Naive thymus-derived CD4-positive, alpha-beta T cell (primary cell): ENCODE measurements around the gene FAM13B. TPM values are rescaled to one million over a fixed set of nuclear protein-coding genes. Genes with fewer than 3 reads are reported as not detected.
A peak's percentile ranks its signal among the peaks of the same experiment; 100 is the strongest.

ENCODE experiments used
- ATAC-seq: fragments of 150-1000 bp; cut with Tn5 transposase; 2 replicates; pipeline ENCODE4 v1.10.0; 2021; ENCODE audit warnings: mild to moderate bottlenecking, moderate library complexity
- CTCF ChIA-PET: fragments of 350-600 bp; sonication (Branson Sonifier 250); formaldehyde crosslinking; loops from one replicate; lab custom pipeline; 2021; ENCODE audit warnings: antibody characterized with exemption; lab: Charles Lee
- POLR2A ChIA-PET: fragments of 350-600 bp; sonication (Branson Sonifier 250); formaldehyde crosslinking; loops from one replicate; lab custom pipeline; 2021; ENCODE audit warnings: antibody characterized with exemption, inconsistent platforms; lab: Charles Lee
- DNase-seq, 9 donors: peaks; one replicate each; pipeline versions ENCODE4 v3.0.0 to v3.0.0-alpha.2; 2020 to 2022; ENCODE audit warnings: mixed read lengths in 1 of 9
- H3K27ac ChIP-seq: one replicate; pipeline ENCODE4 v1.7.0; 2013; ENCODE audit warnings: mild to moderate bottlenecking, low read depth, low read length, moderate library complexity
- H3K27me3 ChIP-seq, 2 donors: one replicate each; pipeline ENCODE4 v1.7.0; 2013; ENCODE audit warnings: low read length in 2 of 2, mild to moderate bottlenecking in 2 of 2, moderate library complexity in 2 of 2; ENCODE audit not compliant: control insufficient read depth in 2 of 2, insufficient read depth in 2 of 2
- H3K36me3 ChIP-seq, 3 experiments: 1 replicate in 2 of 3; 2 replicates in 1 of 3; pipeline ENCODE4 v1.7.0; 2013; ENCODE audit warnings: low read length in 3 of 3, mild to moderate bottlenecking in 3 of 3, moderate library complexity in 1 of 3; ENCODE audit not compliant: insufficient read depth in 3 of 3, control insufficient read depth in 2 of 3
- H3K4me1 ChIP-seq, 2 donors: one replicate each; pipeline ENCODE4 v1.7.0; 2013; ENCODE audit warnings: low read length in 2 of 2, mild to moderate bottlenecking in 2 of 2, moderate library complexity in 1 of 2; ENCODE audit not compliant: control insufficient read depth in 2 of 2, insufficient read depth in 2 of 2
- H3K4me3 ChIP-seq: 2 replicates; pipeline ENCODE4 v1.7.0; 2013; ENCODE audit warnings: mild to moderate bottlenecking, low read length
- H3K9me3 ChIP-seq, 3 experiments: 1 replicate in 2 of 3; 2 replicates in 1 of 3; pipeline ENCODE4 v1.7.0; 2013; ENCODE audit warnings: low read length in 3 of 3; ENCODE audit not compliant: control insufficient read depth in 2 of 3
- H3K27ac Mint-ChIP-seq, 9 donors: one replicate each; pipeline ENCODE4 v1.8.0; 2020 to 2022; ENCODE audit warnings: mixed read lengths in 9 of 9, mild to moderate bottlenecking in 8 of 9, moderate library complexity in 5 of 9, inconsistent platforms in 2 of 9
- H3K27me3 Mint-ChIP-seq, 5 donors: one replicate each; pipeline ENCODE4 v1.8.0; 2021 to 2022; ENCODE audit warnings: mixed read lengths in 5 of 5, mild to moderate bottlenecking in 1 of 5
- H3K36me3 Mint-ChIP-seq, 5 donors: one replicate each; pipeline ENCODE4 v1.8.0; 2020 to 2022; ENCODE audit warnings: mixed read lengths in 5 of 5, mild to moderate bottlenecking in 3 of 5, inconsistent platforms in 1 of 5
- H3K4me1 Mint-ChIP-seq, 7 donors: one replicate each; pipeline ENCODE4 v1.8.0; 2020 to 2022; ENCODE audit warnings: mixed read lengths in 7 of 7, mild to moderate bottlenecking in 3 of 7, inconsistent platforms in 1 of 7
- H3K4me3 Mint-ChIP-seq, 10 donors: one replicate each; pipeline ENCODE4 v1.8.0; 2020 to 2022; ENCODE audit warnings: mild to moderate bottlenecking in 10 of 10, mixed read lengths in 10 of 10, moderate library complexity in 6 of 10, inconsistent platforms in 2 of 10
- H3K9me3 Mint-ChIP-seq, 11 donors: one replicate each; pipeline ENCODE4 v1.8.0; 2020 to 2022; ENCODE audit warnings: mixed read lengths in 11 of 11, mild to moderate bottlenecking in 4 of 11, inconsistent platforms in 1 of 11, moderate library complexity in 1 of 11
- intact Hi-C, 2 donors: fragments of 100-400 bp; cut with micrococcal nuclease; formaldehyde crosslinking; loops; one replicate each; pipeline ENCODE4 v1.15.1; 2023
- polyA plus RNA-seq, 2 donors: library from polyadenylated mRNA; unstranded; fragments of 300-500 nt; fragmentation: Illumina TruSeq; gene quantifications; one replicate each; pipeline ENCODE4 v1.2.3, GENCODE V29; 2021
- total RNA-seq, 6 experiments: library from RNA in 5 of 6; stranded (reverse) in 5 of 6; gene quantifications; 1 replicate in 5 of 6; 2 replicates in 1 of 6; pipeline ENCODE4 v1.2.3 and lab custom pipeline; 2021 to 2026

FAM13B gene
- total and polyA plus RNA-seq, 7 experiments from 2014 or later, result 17.6 to 58.8 (median 42.0) TPM

- ATAC-seq (no peak), DNase-seq (no peak)
- Histone ChIP-seq H3K4me1 (peaks cover 0 to 4% of the 10 kb centered on the region in 2 donors), H3K9me3 (no peaks in the 10 kb centered on the region), H3K27me3 (no peaks in the 10 kb centered on the region), H3K27ac (no peak overlapping the region), H3K4me3 (no peak overlapping the region), H3K36me3 (peaks cover 0 to 16% (median 0%) of the 10 kb centered on the region in 3 experiments)
- intact Hi-C loops, result no loop called here
- H3K36me3 Mint-ChIP-seq, result peaks cover 17 to 53% (median 44%) of the 10 kb centered on the region in 5 donors
- H3K4me3 Mint-ChIP-seq, result no peak overlapping the region
- ChIA-PET CTCF (no interaction called here), POLR2A (no interaction called here)
- H3K27me3 Mint-ChIP-seq, result no peaks in the 10 kb centered on the region
- peaks cover 0 to 17% (median 0%) of the 10 kb centered on the region in 11 donors for H3K9me3 Mint-ChIP-seq
- H3K27ac Mint-ChIP-seq, result no peak overlapping the region
- peaks cover 12 to 44% (median 36%) of the 10 kb centered on the region in 7 donors for H3K4me1 Mint-ChIP-seq
These were observed 32.7 kb downstream of the FAM13B start for GRCh38 chr5:138000102-138000723.

GRCh38 chr5:137997726-137998213 lies 35.1 kb downstream of the FAM13B start:
- intact Hi-C loops, result no loop called here
- Histone ChIP-seq H3K27me3 (no peaks in the 10 kb centered on the region), H3K9me3 (no peaks in the 10 kb centered on the region), H3K27ac (no peak overlapping the region), H3K4me1 (peaks cover 0 to 4% of the 10 kb centered on the region in 2 donors), H3K4me3 (no peak overlapping the region), H3K36me3 (peaks cover 0 to 9% (median 0%) of the 10 kb centered on the region in 3 experiments)
- ChIA-PET CTCF (no interaction called here), POLR2A (no interaction called here)
- Mint-ChIP-seq H3K36me3 (peaks cover 17 to 50% (median 40%) of the 10 kb centered on the region in 5 donors), H3K27me3 (no peaks in the 10 kb centered on the region), H3K9me3 (peaks cover 0 to 17% (median 0%) of the 10 kb centered on the region in 11 donors), H3K27ac (peak overlapping the region in 5 of 9 donors; percentile 5 to 81 (median 6)), H3K4me3 (peak overlapping the region in 1 of 10 donors; percentile 9), H3K4me1 (peaks cover 12 to 53% (median 46%) of the 10 kb centered on the region in 7 donors)
- peak; percentile 45 for ATAC-seq
- DNase-seq, result no peak

- DNase-seq (no peak), ATAC-seq (no peak)
- H3K36me3 Mint-ChIP-seq, result peaks cover 14 to 45% (median 35%) of the 10 kb centered on the region in 5 donors
- H3K27me3 Mint-ChIP-seq, result no peaks in the 10 kb centered on the region
- CTCF ChIA-PET, result no interaction called here
- peaks cover 0 to 9% (median 0%) of the 10 kb centered on the region in 3 experiments for H3K36me3 ChIP-seq
- H3K27me3 ChIP-seq, result no peaks in the 10 kb centered on the region
- no peak overlapping the region for H3K27ac ChIP-seq
- peak overlapping the region in 4 of 9 donors; percentile 4 to 68 (median 48) for H3K27ac Mint-ChIP-seq
- no peaks in the 10 kb centered on the region for H3K9me3 ChIP-seq
- peaks cover 0 to 4% of the 10 kb centered on the region in 2 donors for H3K4me1 ChIP-seq
- intact Hi-C loops, result no loop called here
- peaks cover 0 to 17% (median 0%) of the 10 kb centered on the region in 11 donors for H3K9me3 Mint-ChIP-seq
- peak overlapping the region in 1 of 10 donors; percentile 21 for H3K4me3 Mint-ChIP-seq
- no peak overlapping the region for H3K4me3 ChIP-seq
- POLR2A ChIA-PET, result no interaction called here
- H3K4me1 Mint-ChIP-seq, result peaks cover 12 to 57% (median 46%) of the 10 kb centered on the region in 7 donors
These were observed 37.1 kb downstream of the FAM13B start for GRCh38 chr5:137995749-137996128.

- no peak overlapping the region for H3K4me3 ChIP-seq
- H3K27ac ChIP-seq, result no peak overlapping the region
- intact Hi-C loops, result no loop called here
- Mint-ChIP-seq H3K4me1 (peaks cover 12 to 57% (median 46%) of the 10 kb centered on the region in 7 donors), H3K27ac (peak overlapping the region in 5 of 9 donors; percentile 4 to 68 (median 39)), H3K9me3 (peaks cover 0 to 17% (median 0%) of the 10 kb centered on the region in 11 donors), H3K27me3 (no peaks in the 10 kb centered on the region), H3K4me3 (peak overlapping the region in 1 of 10 donors; percentile 21), H3K36me3 (peaks cover 14 to 41% (median 34%) of the 10 kb centered on the region in 5 donors)
- POLR2A ChIA-PET, result no interaction called here
- H3K36me3 ChIP-seq, result peaks cover 0 to 9% (median 0%) of the 10 kb centered on the region in 3 experiments
- DNase-seq, result no peak
- peaks cover 0 to 4% of the 10 kb centered on the region in 2 donors for H3K4me1 ChIP-seq
- no peaks in the 10 kb centered on the region for H3K9me3 ChIP-seq
- CTCF ChIA-PET, result no interaction called here
- peak; percentile 80 for ATAC-seq
- H3K27me3 ChIP-seq, result no peaks in the 10 kb centered on the region
These were observed 37.7 kb downstream of the FAM13B start for GRCh38 chr5:137995077-137995748.

- ATAC-seq (no peak), DNase-seq (no peak)
- Histone ChIP-seq H3K4me3 (no peak overlapping the region), H3K9me3 (no peaks in the 10 kb centered on the region), H3K27ac (no peak overlapping the region), H3K36me3 (peaks cover 0 to 9% (median 0%) of the 10 kb centered on the region in 3 experiments), H3K4me1 (peaks cover 0 to 4% of the 10 kb centered on the region in 2 donors), H3K27me3 (no peaks in the 10 kb centered on the region)
- H3K36me3 Mint-ChIP-seq, result peaks cover 14 to 34% (median 30%) of the 10 kb centered on the region in 5 donors
- ChIA-PET CTCF (no interaction called here), POLR2A (no interaction called here)
- H3K9me3 Mint-ChIP-seq, result peaks cover 0 to 15% (median 0%) of the 10 kb centered on the region in 11 donors
- H3K27me3 Mint-ChIP-seq, result no peaks in the 10 kb centered on the region
- no peak overlapping the region for H3K4me3 Mint-ChIP-seq
- peak overlapping the region in 1 of 9 donors; percentile 18 for H3K27ac Mint-ChIP-seq
- intact Hi-C loops, result no loop called here
- peaks cover 12 to 54% (median 44%) of the 10 kb centered on the region in 7 donors for H3K4me1 Mint-ChIP-seq
These were observed 38.3 kb downstream of the FAM13B start for GRCh38 chr5:137994556-137994955.

- H3K9me3 Mint-ChIP-seq, result no peaks in the 10 kb centered on the region
- CTCF ChIA-PET, result no interaction called here
- intact Hi-C loops, result no loop called here
These were observed 43.5 kb downstream of the FAM13B start for GRCh38 chr5:137989419-137989818.

More at GRCh38 chr5:137989419-137989818, 43.5 kb downstream of the FAM13B start:
- Histone ChIP-seq H3K4me1 (no peaks in the 10 kb centered on the region), H3K4me3 (no peak overlapping the region), H3K27ac (no peak overlapping the region), H3K36me3 (peaks cover 0 to 3% (median 0%) of the 10 kb centered on the region in 3 experiments), H3K27me3 (no peaks in the 10 kb centered on the region), H3K9me3 (no peaks in the 10 kb centered on the region)
- H3K27ac Mint-ChIP-seq, result peak overlapping the region in 1 of 9 donors; percentile 39
- H3K4me1 Mint-ChIP-seq, result peaks cover 0 to 32% (median 20%) of the 10 kb centered on the region in 7 donors
- H3K36me3 Mint-ChIP-seq, result peaks cover 2 to 33% (median 19%) of the 10 kb centered on the region in 5 donors
- POLR2A ChIA-PET, result no interaction called here
- no peak for ATAC-seq
- H3K27me3 Mint-ChIP-seq, result no peaks in the 10 kb centered on the region
- no peak for DNase-seq
- no peak overlapping the region for H3K4me3 Mint-ChIP-seq
